H1 (cell line): ENCODE measurements around the gene SIPA1L2.

ENCODE experiments used
- ATF2 ChIP-seq: IDR thresholded peaks from 2 replicates; pipeline ENCODE4 v1.6.1; 2012; ENCODE audit warnings: low read length, inconsistent platforms
- BACH1 ChIP-seq: IDR thresholded peaks from 2 replicates; pipeline ENCODE4 v1.6.1; 2012; ENCODE audit warnings: low read length, improper control_type of control experiment
- CEBPB ChIP-seq: IDR thresholded peaks from 2 replicates; pipeline ENCODE4 v1.6.1; 2012; ENCODE audit warnings: low read depth, low read length
- CREB1 ChIP-seq: IDR thresholded peaks from 2 replicates; pipeline ENCODE4 v1.6.1; 2012; ENCODE audit warnings: inconsistent platforms
- CTCF ChIP-seq, 3 experiments: IDR thresholded peaks; 1 replicate in 2 of 3; 2 replicates in 1 of 3; pipeline versions ENCODE4 v1.5.1 to v1.6.1; 2011; ENCODE audit warnings: low read length in 3 of 3, mild to moderate bottlenecking in 3 of 3, inconsistent platforms in 2 of 3, low read depth in 1 of 3, moderate library complexity in 1 of 3; ENCODE audit not compliant: insufficient read depth in 1 of 3; ENCODE audit errors: control extremely low read depth in 1 of 3
- EGR1 ChIP-seq: IDR thresholded peaks from 2 replicates; pipeline ENCODE4 v1.6.1; 2011; ENCODE audit warnings: low read depth, low read length, borderline replicate concordance
- KDM5A ChIP-seq: fragments of 200-600 bp; IDR thresholded peaks from 2 replicates; pipeline ENCODE4 v1.7.1; 2012; ENCODE audit warnings: mild to moderate bottlenecking, low read length, inconsistent platforms, mixed read lengths
- NANOG ChIP-seq: IDR thresholded peaks from 2 replicates; pipeline ENCODE4 v1.6.1; 2011; ENCODE audit warnings: low read length, low read depth, mild to moderate bottlenecking, inconsistent platforms; ENCODE audit not compliant: insufficient read depth, poor library complexity, severe bottlenecking
- PHF8 ChIP-seq: fragments of 200-600 bp; sonication (generic); conservative IDR thresholded peaks from 2 replicates; pipeline ENCODE4 v1.7.1; 2012; ENCODE audit warnings: low read depth, mild to moderate bottlenecking, inconsistent platforms, low read length, moderate library complexity
- POLR2A ChIP-seq, 2 experiments: IDR thresholded peaks; 1 replicate in 1 of 2; 2 replicates in 1 of 2; pipeline ENCODE4 v1.6.1; 2011; ENCODE audit warnings: low read depth in 2 of 2, low read length in 2 of 2, mild to moderate bottlenecking in 2 of 2; ENCODE audit errors: control extremely low read depth in 1 of 2
- POLR2AphosphoS5 ChIP-seq: IDR thresholded peaks from 2 replicates; pipeline ENCODE4 v1.6.1; 2011; ENCODE audit warnings: low read depth, low read length
- RAD21 ChIP-seq, 2 experiments: IDR thresholded peaks in 1 of 2; conservative IDR thresholded peaks in 1 of 2; 2 replicates each; pipeline ENCODE4 v1.6.1; 2011; ENCODE audit warnings: low read depth in 2 of 2, low read length in 2 of 2, improper control_type of control experiment in 1 of 2, inconsistent platforms in 1 of 2, mild to moderate bottlenecking in 1 of 2, moderate library complexity in 1 of 2
- RNF2 ChIP-seq: fragments of 200-900, 300-1000 bp; sonication (generic); IDR thresholded peaks from 2 replicates; pipeline ENCODE4 v1.7.1; 2016; ENCODE audit warnings: borderline replicate concordance, low read depth, mild to moderate bottlenecking, antibody characterized with exemption, low read length; ENCODE audit not compliant: poor library complexity, severe bottlenecking; ENCODE audit errors: missing control alignments
- SIN3A ChIP-seq, 2 experiments: IDR thresholded peaks in 1 of 2; conservative IDR thresholded peaks in 1 of 2; 2 replicates each; pipeline ENCODE4 v1.6.1; 2011 to 2012; ENCODE audit warnings: low read length in 2 of 2, improper control_type of control experiment in 1 of 2, low read depth in 1 of 2, mild to moderate bottlenecking in 1 of 2

- TF ChIP-seq BACH1 (no peak), KDM5A (no peak), EGR1 (no peak), RNF2 (no peak), ATF2 (no peak), RAD21 (IDR thresholded peaks at IDR 0.05 in 1 of 2, conservative IDR thresholded peaks at IDR 0.05 in 1 of 2; ENCODE audit: low read depth in 2 of 2, low read length in 2 of 2) (no peak), POLR2A (IDR thresholded peaks at IDR 0.05; ENCODE audit: control extremely low read depth in 1 of 2, low read depth in 2 of 2, low read length in 2 of 2) (no peak), PHF8 (no peak), NANOG (no peak), CTCF (IDR thresholded peaks at IDR 0.05; ENCODE audit: control extremely low read depth in 1 of 3, insufficient read depth in 1 of 3, low read depth in 1 of 3, low read length in 3 of 3) (no peak), POLR2AphosphoS5 (no peak), SIN3A (conservative IDR thresholded peaks at IDR 0.05 in 1 of 2, IDR thresholded peaks at IDR 0.05 in 1 of 2; ENCODE audit: low read depth in 1 of 2, low read length in 2 of 2) (no peak), CREB1 (no peak), CEBPB (no peak)
Measured at GRCh38 chr1:232667094-232667777, 37.3 kb upstream of the SIPA1L2 start.
